GM12891 (cell line): ENCODE data around the gene PRKN.

Experiments
- POLR2A ChIP-seq: IDR thresholded peaks from 2 replicates; pipeline ENCODE4 v1.6.1; 2011; ENCODE audit warnings: low read depth, low read length, control low read depth
- POLR2AphosphoS5 ChIP-seq: IDR thresholded peaks from 2 replicates; pipeline ENCODE4 v1.6.1; 2011; ENCODE audit warnings: low read depth, low read length, control low read depth
- SPI1 ChIP-seq: IDR thresholded peaks from 2 replicates; pipeline ENCODE4 v1.6.1; 2011; ENCODE audit warnings: low read depth, low read length, control low read depth
- TAF1 ChIP-seq: IDR thresholded peaks from 2 replicates; pipeline ENCODE4 v1.6.1; 2011; ENCODE audit warnings: low read depth, low read length, control low read depth

DNA sequence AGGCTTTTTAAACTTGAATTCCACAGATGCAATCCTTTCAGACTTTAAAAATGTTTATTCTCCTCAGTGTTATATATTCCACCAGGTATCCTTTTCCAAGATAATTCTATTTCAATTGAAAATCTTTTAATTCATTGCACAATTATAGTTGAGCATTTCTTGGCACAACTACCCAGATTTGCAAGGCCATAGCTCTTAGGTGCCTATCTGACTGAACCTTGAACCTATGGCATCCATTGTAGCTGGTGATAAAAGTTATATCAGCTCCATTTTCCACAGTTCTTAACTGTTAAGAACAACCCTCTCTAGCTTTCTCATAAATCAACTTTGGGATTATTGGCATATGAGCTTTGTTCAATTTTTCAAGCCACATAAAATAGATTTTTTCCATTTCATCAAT is 42.6 kb upstream of the PRKN start:
- TF ChIP-seq POLR2AphosphoS5 (no peak), SPI1 (no peak), POLR2A (no peak), TAF1 (no peak)
